Kidney (tissue), 14 donors: Measurements from ENCODE around the gene KIAA1671. TPM values are rescaled to one million over a fixed set of nuclear protein-coding genes. Genes with fewer than 3 reads are reported as not detected.

Source experiments
- DNase-seq, 5 donors: peaks; one replicate each; pipeline ENCODE4 v3.0.0-alpha.2; 2013 to 2020
- FAIRE-seq: peaks from 2 replicates; lab custom pipeline; 2012; peaks lifted over from hg19 to GRCh38; lab: Jason Lieb, UNC
- H3K27ac ChIP-seq, 2 donors: one replicate each; pipeline ENCODE4 v1.7.0; 2013; ENCODE audit warnings: low read depth in 2 of 2, low read length in 2 of 2, inconsistent platforms in 1 of 2
- H3K27me3 ChIP-seq: one replicate; pipeline ENCODE4 v1.7.1; 2013; ENCODE audit warnings: low read length, inconsistent platforms; ENCODE audit not compliant: control insufficient read depth, insufficient read depth
- H3K36me3 ChIP-seq, 3 donors: one replicate each; pipeline versions ENCODE4 v1.7.0 to v1.7.1; 2013; ENCODE audit warnings: low read length in 3 of 3, control low read depth in 1 of 3, inconsistent platforms in 1 of 3; ENCODE audit not compliant: insufficient read depth in 3 of 3, control insufficient read depth in 2 of 3
- H3K4me1 ChIP-seq, 3 donors: one replicate each; pipeline versions ENCODE4 v1.7.0 to v1.7.1; 2013; ENCODE audit warnings: low read length in 3 of 3, inconsistent platforms in 1 of 3, low read depth in 1 of 3; ENCODE audit not compliant: control insufficient read depth in 2 of 3, insufficient read depth in 2 of 3
- H3K4me3 ChIP-seq, 3 donors: one replicate each; pipeline versions ENCODE4 v1.7.0 to v1.8.1; 2013; ENCODE audit warnings: low read length in 3 of 3, control low read depth in 1 of 3, inconsistent platforms in 1 of 3
- H3K9ac ChIP-seq, 3 donors: one replicate each; pipeline versions ENCODE4 v1.7.0 to v1.7.1; 2013; ENCODE audit warnings: low read length in 3 of 3, control low read depth in 1 of 3, inconsistent platforms in 1 of 3
- H3K9me3 ChIP-seq, 3 donors: one replicate each; pipeline versions ENCODE4 v1.7.0 to v1.7.1; 2013; ENCODE audit warnings: low read length in 3 of 3, control low read depth in 1 of 3, inconsistent platforms in 1 of 3; ENCODE audit not compliant: control insufficient read depth in 2 of 3, insufficient read depth in 1 of 3
- CTCF ChIP-seq: IDR thresholded peaks from 3 replicates; pipeline ENCODE4 v1.5.1; 2012; ENCODE audit warnings: mild to moderate bottlenecking, moderate library complexity, borderline replicate concordance; ENCODE audit not compliant: insufficient read depth; ENCODE audit errors: extremely low read depth
- intact Hi-C: fragments of 100-400 bp; cut with DNase I; formaldehyde crosslinking; loops from one replicate; pipeline ENCODE4 v1.11.1; 2022
- polyA plus RNA-seq: library from polyadenylated mRNA; stranded (reverse); fragments of 350-450 nt; fragmentation: Illumina TruSeq; extraction: RNeasy Lipid Tissue Mini Kit (QIAGEN cat#74804); gene quantifications from one replicate; pipeline ENCODE4 v1.2.3, GENCODE V29; 2014; ENCODE audit warnings: low read depth, low replicate concordance; ENCODE audit not compliant: insufficient read depth
- total RNA-seq: library from RNA; stranded (reverse); fragmentation: NEBNext Ultra II Directional; extraction: Animal tissue kit (Norgen Biotek cat#: 25700); gene quantifications from one replicate; pipeline ENCODE4 v1.2.1, GENCODE V29; 2021
- donor health status: control.
- donor health status: control.
- donor health status: control.
- donor health status: control.
- donor health status: control.
- donor health status: DM: yes; HTN: yes; CAD: no.
- donor health status: Normal renal cell carcinoma (clear cell type).

KIAA1671 gene
- total and polyA plus RNA-seq, 2 donors from 2014 or later = 7.3 to 65.2 TPM

GRCh38 chr22:25021976-25022711 is 69.6 kb downstream of the KIAA1671 start:
- Histone ChIP-seq H3K27ac (no peak overlapping the region), H3K4me3 (no peak overlapping the region), H3K36me3 (no peaks in the 10 kb centered on the region), H3K9ac (no peak overlapping the region), H3K4me1 (peaks cover 0 to 6% (median 0%) of the 10 kb centered on the region in 3 donors), H3K27me3 (no peaks in the 10 kb centered on the region), H3K9me3 (no peaks in the 10 kb centered on the region)
- FAIRE-seq = no peak
- TF ChIP-seq CTCF = no peak
- intact Hi-C loops = no loop called here
- no peak for DNase-seq

- no peak for TF ChIP-seq CTCF
These were observed 71.4 kb downstream of the KIAA1671 start for GRCh38 chr22:25023879-25024278.

GRCh38 chr22:25024895-25025294 is 72.4 kb downstream of the KIAA1671 start:
- Histone ChIP-seq H3K9ac (no peak overlapping the region), H3K27me3 (no peaks in the 10 kb centered on the region), H3K36me3 (peaks cover 0 to 2% (median 0%) of the 10 kb centered on the region in 3 donors), H3K4me3 (no peak overlapping the region), H3K27ac (no peak overlapping the region), H3K4me1 (peaks cover 0 to 4% (median 0%) of the 10 kb centered on the region in 3 donors), H3K9me3 (no peaks in the 10 kb centered on the region)
- TF ChIP-seq CTCF = no peak
- DNase-seq (no peak), FAIRE-seq (no peak)
- intact Hi-C loops = no loop called here

More at GRCh38 chr22:25023879-25024278, 71.4 kb downstream of the KIAA1671 start:
- Histone ChIP-seq H3K4me1 (peaks cover 0 to 6% (median 0%) of the 10 kb centered on the region in 3 donors), H3K27me3 (no peaks in the 10 kb centered on the region), H3K27ac (no peak overlapping the region), H3K9me3 (no peaks in the 10 kb centered on the region), H3K36me3 (no peaks in the 10 kb centered on the region), H3K4me3 (no peak overlapping the region), H3K9ac (no peak overlapping the region)
- no peak for FAIRE-seq
- DNase-seq = no peak
- intact Hi-C loops = no loop called here
